CD14-positive monocyte (primary cell): ENCODE data around the gene TACR1. TPM values are rescaled to one million over a fixed set of nuclear protein-coding genes. Genes with fewer than 3 reads are reported as not detected.

Source experiments
- DNase-seq, 3 donors: peaks; one replicate each; pipeline ENCODE4 v3.0.0-alpha.2; 2011 to 2022
- H2AFZ ChIP-seq: 2 replicates; pipeline ENCODE4 v1.6.0; 2012; ENCODE audit warnings: mild to moderate bottlenecking, low read depth, low read length, inconsistent platforms; ENCODE audit not compliant: insufficient read depth, poor library complexity, severe bottlenecking
- H3K27ac ChIP-seq, 2 donors: 1 replicate in 1 of 2; 2 replicates in 1 of 2; pipeline ENCODE4 v1.5.1; 2012 to 2013; ENCODE audit warnings: low read length in 2 of 2, control low read depth in 1 of 2, inconsistent platforms in 1 of 2, low read depth in 1 of 2, mild to moderate bottlenecking in 1 of 2
- H3K27me3 ChIP-seq, 2 donors: one replicate each; pipeline versions ENCODE4 v1.6.0 to v1.6.1; 2011 to 2013; ENCODE audit warnings: low read length in 2 of 2; ENCODE audit not compliant: control insufficient read depth in 2 of 2, insufficient read depth in 2 of 2
- H3K36me3 ChIP-seq, 2 donors: replicated peaks in 1 of 2; 1 replicate in 1 of 2; 2 replicates in 1 of 2; pipeline versions ENCODE4 v1.5.1 to v1.6.1; 2012 to 2013; ENCODE audit warnings: low read length in 2 of 2, control low read depth in 1 of 2, inconsistent platforms in 1 of 2, mild to moderate bottlenecking in 1 of 2; ENCODE audit not compliant: insufficient read depth in 2 of 2, control insufficient read depth in 1 of 2
- H3K4me1 ChIP-seq, 2 donors: 1 replicate in 1 of 2; 2 replicates in 1 of 2; pipeline versions ENCODE4 v1.5.1 to v1.6.1; 2012 to 2013; ENCODE audit warnings: low read length in 2 of 2, control low read depth in 1 of 2, inconsistent platforms in 1 of 2, mild to moderate bottlenecking in 1 of 2, moderate library complexity in 1 of 2; ENCODE audit not compliant: insufficient read depth in 2 of 2, control insufficient read depth in 1 of 2
- H3K4me2 ChIP-seq: replicated peaks from 2 replicates; pipeline ENCODE3; 2012; ENCODE audit warnings: low read length, moderate library complexity, mild to moderate bottlenecking; ENCODE audit not compliant: poor library complexity, severe bottlenecking; ENCODE audit errors: extremely low read depth
- H3K4me3 ChIP-seq, 3 experiments: fragments of 200-600 bp in 1 of 3; sonication (generic) in 1 of 3; replicated peaks in 1 of 3; 1 replicate in 2 of 3; 2 replicates in 1 of 3; pipeline ENCODE4 v1.5.1; 2011 to 2013; ENCODE audit warnings: low read length in 3 of 3, mild to moderate bottlenecking in 3 of 3, control low read depth in 2 of 3, low read depth in 2 of 3, inconsistent platforms in 1 of 3, moderate library complexity in 1 of 3
- H3K79me2 ChIP-seq: 2 replicates; pipeline ENCODE4 v1.6.0; 2012; ENCODE audit warnings: mild to moderate bottlenecking, control low read depth, inconsistent platforms, low read length, moderate library complexity; ENCODE audit not compliant: insufficient read depth
- H3K9ac ChIP-seq: 2 replicates; pipeline ENCODE4 v1.6.0; 2017; ENCODE audit warnings: low read length, mild to moderate bottlenecking; ENCODE audit not compliant: insufficient read depth, poor library complexity, severe bottlenecking
- H3K9me3 ChIP-seq, 2 donors: replicated peaks in 1 of 2; 1 replicate in 1 of 2; 2 replicates in 1 of 2; pipeline versions ENCODE4 v1.5.1 to v1.6.1; 2012 to 2013; ENCODE audit warnings: low read length in 2 of 2, control low read depth in 1 of 2; ENCODE audit not compliant: control insufficient read depth in 1 of 2, insufficient read depth in 1 of 2
- H4K20me1 ChIP-seq: 2 replicates; pipeline ENCODE4 v1.6.0; 2012; ENCODE audit warnings: mild to moderate bottlenecking, low read length, control low read depth, moderate library complexity; ENCODE audit not compliant: insufficient read depth
- H3K27ac Mint-ChIP-seq, 7 donors: one replicate each; pipeline ENCODE4 v1.8.0; 2020; ENCODE audit warnings: mild to moderate bottlenecking in 7 of 7, mixed read lengths in 7 of 7, moderate library complexity in 6 of 7, inconsistent platforms in 2 of 7
- H3K27me3 Mint-ChIP-seq, 3 donors: one replicate each; pipeline ENCODE4 v1.8.0; 2021 to 2022; ENCODE audit warnings: low read depth in 3 of 3, mild to moderate bottlenecking in 3 of 3, mixed read lengths in 3 of 3, moderate library complexity in 3 of 3, inconsistent platforms in 1 of 3
- H3K36me3 Mint-ChIP-seq, 2 donors: one replicate each; pipeline ENCODE4 v1.8.0; 2020; ENCODE audit warnings: mixed read lengths in 2 of 2, inconsistent platforms in 1 of 2, mild to moderate bottlenecking in 1 of 2
- H3K4me1 Mint-ChIP-seq: one replicate; pipeline ENCODE4 v1.8.0; 2020; ENCODE audit warnings: mild to moderate bottlenecking, mixed read lengths
- H3K4me3 Mint-ChIP-seq, 2 donors: one replicate each; pipeline ENCODE4 v1.8.0; 2020; ENCODE audit warnings: mild to moderate bottlenecking in 2 of 2, mixed read lengths in 2 of 2, moderate library complexity in 1 of 2
- H3K9me3 Mint-ChIP-seq, 7 donors: one replicate each; pipeline ENCODE4 v1.8.0; 2020 to 2022; ENCODE audit warnings: mixed read lengths in 7 of 7, mild to moderate bottlenecking in 6 of 7, moderate library complexity in 6 of 7, inconsistent platforms in 2 of 7
- WGBS: methylation state at CpG from one replicate; pipeline ENCODE4 v1.1.5; 2013; ENCODE audit warnings: missing lambda C conversion rate; ENCODE audit not compliant: insufficient coverage; 5-methylcytosine and 5-hydroxymethylcytosine counted together
- intact Hi-C, 2 donors: fragments of 100-400 bp; cut with micrococcal nuclease; formaldehyde crosslinking; loops; one replicate each; pipeline versions ENCODE4 v1.15.0 to v1.15.1; 2023
- polyA plus RNA-seq, 3 donors: library from polyadenylated mRNA; depleted of rRNA in 1 of 3; unstranded in 2 of 3; stranded (reverse) in 1 of 3; fragments of 300-500 nt in 2 of 3; fragments of >200 nt in 1 of 3; fragmentation: Illumina TruSeq in 2 of 3; gene quantifications; 1 replicate in 2 of 3; 2 replicates in 1 of 3; pipeline ENCODE4 v1.2.3, GENCODE V29; 2012 to 2021
- TF ChIP-seq, protein P1 (sequence below): fragments of 200-600 bp; IDR thresholded peaks from one replicate; pipeline ENCODE4 v1.8.0; 2022; ENCODE audit warnings: antibody characterized with exemption, mild to moderate bottlenecking

TACR1 gene
- polyA plus RNA-seq, 3 donors, result not detected

DNA sequence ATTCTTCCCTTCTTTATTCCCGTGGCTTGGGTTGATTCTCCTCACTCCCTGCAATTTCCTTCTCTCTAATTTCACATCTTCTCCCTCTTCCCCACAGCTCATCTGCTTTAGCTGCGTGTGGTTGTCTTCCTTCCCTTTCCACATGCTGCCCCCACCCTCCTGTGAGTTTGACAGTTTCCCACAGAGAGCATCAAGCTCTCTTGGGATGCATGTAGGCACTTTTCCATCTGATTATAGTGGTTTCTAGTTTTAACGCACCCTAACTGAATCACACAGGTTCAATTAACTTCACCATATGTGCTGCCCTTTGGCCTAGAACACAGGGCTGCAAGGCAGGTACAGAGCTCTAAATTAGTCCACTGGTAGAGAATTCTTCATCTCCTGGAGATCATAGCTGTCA, 110.5 kb downstream of the TACR1 start:
- Histone ChIP-seq H3K79me2 (no peaks in the 10 kb centered on the region), H3K4me1 (no peaks in the 10 kb centered on the region), H3K4me3 (no peak overlapping the region), H3K4me2 (no peak overlapping the region), H4K20me1 (no peaks in the 10 kb centered on the region), H3K36me3 (no peaks in the 10 kb centered on the region), H3K27ac (no peak overlapping the region), H3K9me3 (no peaks in the 10 kb centered on the region), H3K9ac (no peak overlapping the region), H3K27me3 (no peaks in the 10 kb centered on the region), H2AFZ (no peak overlapping the region)
- Mint-ChIP-seq H3K36me3 (no peaks in the 10 kb centered on the region), H3K27ac (no peak overlapping the region), H3K27me3 (peaks cover 0 to 4% (median 3%) of the 10 kb centered on the region in 3 donors), H3K4me3 (no peak overlapping the region), H3K4me1 (peaks cover 2% of the 10 kb centered on the region), H3K9me3 (peaks cover 0 to 5% (median 3%) of the 10 kb centered on the region in 7 donors)
- TF ChIP-seq, protein P1, sequence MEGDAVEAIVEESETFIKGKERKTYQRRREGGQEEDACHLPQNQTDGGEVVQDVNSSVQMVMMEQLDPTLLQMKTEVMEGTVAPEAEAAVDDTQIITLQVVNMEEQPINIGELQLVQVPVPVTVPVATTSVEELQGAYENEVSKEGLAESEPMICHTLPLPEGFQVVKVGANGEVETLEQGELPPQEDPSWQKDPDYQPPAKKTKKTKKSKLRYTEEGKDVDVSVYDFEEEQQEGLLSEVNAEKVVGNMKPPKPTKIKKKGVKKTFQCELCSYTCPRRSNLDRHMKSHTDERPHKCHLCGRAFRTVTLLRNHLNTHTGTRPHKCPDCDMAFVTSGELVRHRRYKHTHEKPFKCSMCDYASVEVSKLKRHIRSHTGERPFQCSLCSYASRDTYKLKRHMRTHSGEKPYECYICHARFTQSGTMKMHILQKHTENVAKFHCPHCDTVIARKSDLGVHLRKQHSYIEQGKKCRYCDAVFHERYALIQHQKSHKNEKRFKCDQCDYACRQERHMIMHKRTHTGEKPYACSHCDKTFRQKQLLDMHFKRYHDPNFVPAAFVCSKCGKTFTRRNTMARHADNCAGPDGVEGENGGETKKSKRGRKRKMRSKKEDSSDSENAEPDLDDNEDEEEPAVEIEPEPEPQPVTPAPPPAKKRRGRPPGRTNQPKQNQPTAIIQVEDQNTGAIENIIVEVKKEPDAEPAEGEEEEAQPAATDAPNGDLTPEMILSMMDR, result no peak
- DNase-seq, result no peak
- intact Hi-C loops, result no loop called here
- WGBS, result 40% methylated on average over 1 of the region's 3 CpGs

DNA sequence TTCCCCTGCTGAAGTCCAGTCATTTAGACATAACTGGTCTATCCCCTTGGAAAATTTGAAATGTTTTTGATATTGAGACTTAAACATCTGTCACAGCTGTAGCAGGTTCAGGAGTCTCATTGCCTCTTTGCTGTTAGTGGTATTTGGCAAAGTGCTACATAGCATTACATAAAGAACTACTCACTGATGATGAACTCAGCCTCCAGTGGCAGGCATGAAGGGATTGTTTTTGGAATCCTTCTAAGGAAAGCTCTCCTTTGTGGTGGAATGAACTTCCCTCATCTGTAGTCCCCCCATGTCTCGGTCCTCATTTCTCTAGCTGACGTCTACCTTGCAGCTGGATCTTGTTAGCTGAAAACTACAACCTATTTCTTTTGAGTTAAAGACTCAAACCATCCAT, 111.6 kb downstream of the TACR1 start:
- Mint-ChIP-seq H3K9me3 (peaks cover 0 to 5% (median 3%) of the 10 kb centered on the region in 7 donors), H3K27ac (no peak overlapping the region), H3K36me3 (no peaks in the 10 kb centered on the region), H3K4me3 (no peak overlapping the region), H3K4me1 (peaks cover 2% of the 10 kb centered on the region), H3K27me3 (peaks cover 0 to 4% (median 3%) of the 10 kb centered on the region in 3 donors)
- Histone ChIP-seq H3K4me3 (no peak overlapping the region), H3K4me2 (no peak overlapping the region), H3K36me3 (no peaks in the 10 kb centered on the region), H3K27me3 (no peaks in the 10 kb centered on the region), H2AFZ (no peak overlapping the region), H3K4me1 (no peaks in the 10 kb centered on the region), H3K9ac (no peak overlapping the region), H3K27ac (no peak overlapping the region), H3K9me3 (no peaks in the 10 kb centered on the region), H3K79me2 (no peaks in the 10 kb centered on the region), H4K20me1 (no peaks in the 10 kb centered on the region)
- no peak for DNase-seq
- intact Hi-C loops, result no loop called here
- TF ChIP-seq, protein P1, result no peak
- 91% methylated on average over 2 of the region's 2 CpGs for WGBS
